PC-9 (cell line): ENCODE data around the gene TUBGCP6. TPM values are rescaled to one million over a fixed set of nuclear protein-coding genes. Genes with fewer than 3 reads are reported as not detected.

Experiments
- BruUV-seq: library from RNA; stranded (reverse); fragments of 400-500 nt; replicated peaks from 2 replicates; lab custom pipeline; 2021; lab: Mats Ljungman, UMichigan
- CTCF ChIA-PET: fragments of 300-600 bp; sonication (Branson Sonifier 250); formaldehyde crosslinking; loops from one replicate; lab custom pipeline; 2022; ENCODE audit warnings: antibody characterized with exemption; lab: Charles Lee
- POLR2A ChIA-PET: fragments of 300-600 bp; sonication (Branson Sonifier 250); formaldehyde crosslinking; loops from one replicate; lab custom pipeline; 2022; ENCODE audit warnings: antibody characterized with exemption; ENCODE audit not compliant: unreplicated experiment; lab: Charles Lee
- DNase-seq, 2 experiments: peaks; one replicate each; pipeline versions ENCODE4 v3.0.0 to v3.0.0-alpha.2; 2015 to 2022; ENCODE audit warnings: mixed read lengths in 1 of 2
- H2AFZ ChIP-seq: fragments of 200-600 bp; sonication (generic); 2 replicates; pipeline ENCODE4 v1.8.1; 2017; ENCODE audit warnings: antibody characterized with exemption
- H3F3A ChIP-seq: fragments of 200-600 bp; sonication (generic); 2 replicates; pipeline ENCODE4 v1.8.1; 2017; ENCODE audit warnings: antibody characterized with exemption, mild to moderate bottlenecking, low read depth; ENCODE audit not compliant: insufficient read depth
- H3K27ac ChIP-seq: fragments of 200-600 bp; sonication (generic); 2 replicates; pipeline ENCODE4 v1.6.1; 2016; ENCODE audit warnings: mixed run types
- H3K27me3 ChIP-seq: fragments of 200-600 bp; sonication (generic); 2 replicates; pipeline ENCODE4 v1.6.1; 2016; ENCODE audit warnings: low read depth, mixed run types; ENCODE audit not compliant: insufficient read depth
- H3K36me3 ChIP-seq: fragments of 200-600 bp; sonication (generic); 2 replicates; pipeline ENCODE4 v1.6.1; 2016; ENCODE audit warnings: low read depth, mixed run types
- H3K4me1 ChIP-seq: fragments of 200-600 bp; sonication (generic); replicated peaks from 2 replicates; pipeline ENCODE4 v1.6.1; 2016; ENCODE audit warnings: mixed run types; ENCODE audit not compliant: insufficient read depth
- H3K4me2 ChIP-seq: fragments of 200-600 bp; sonication (generic); 2 replicates; pipeline ENCODE4 v1.6.1; 2017; ENCODE audit warnings: mixed run types
- H3K4me3 ChIP-seq: fragments of 200-600 bp; sonication (generic); 2 replicates; pipeline ENCODE4 v1.6.1; 2016; ENCODE audit warnings: mixed run types
- H3K79me2 ChIP-seq: fragments of 200-600 bp; sonication (generic); 2 replicates; pipeline ENCODE4 v1.6.1; 2017; ENCODE audit warnings: low read depth, mixed run types
- H3K9me2 ChIP-seq: fragments of 200-600 bp; sonication (generic); 2 replicates; pipeline ENCODE4 v1.8.1; 2017; ENCODE audit warnings: mild to moderate bottlenecking; ENCODE audit not compliant: insufficient read depth
- H3K9me3 ChIP-seq: fragments of 200-600 bp; sonication (generic); 2 replicates; pipeline ENCODE4 v1.8.1; 2016; ENCODE audit warnings: low read depth; ENCODE audit not compliant: insufficient read depth
- H4K20me1 ChIP-seq: fragments of 200-600 bp; sonication (generic); 2 replicates; pipeline ENCODE4 v1.8.1; 2017; ENCODE audit not compliant: insufficient read depth
- EZH2 ChIP-seq: fragments of 200-600 bp; sonication (generic); IDR thresholded peaks from 2 replicates; pipeline ENCODE4 v1.8.0; 2017; ENCODE audit warnings: antibody characterized with exemption, low read depth
- intact Hi-C: fragments of 100-400 bp; cut with micrococcal nuclease; formaldehyde crosslinking; loops from one replicate; pipeline ENCODE4 v1.10.0; 2022; ENCODE audit not compliant: unreplicated experiment
- total RNA-seq: library from RNA; stranded (reverse); gene quantifications from 2 replicates; pipeline ENCODE4 v1.2.3, GENCODE V29; 2021
- TF ChIP-seq, protein P1 (sequence below): fragments of 200-600 bp; sonication (generic); conservative IDR thresholded peaks from 2 replicates; pipeline ENCODE4 v1.6.1; 2017; ENCODE audit warnings: mixed run types, antibody characterized with exemption, mild to moderate bottlenecking, moderate library complexity

The TUBGCP6 gene
- total RNA-seq, 1 experiment from 2014 or later, result 31.3 TPM

DNA sequence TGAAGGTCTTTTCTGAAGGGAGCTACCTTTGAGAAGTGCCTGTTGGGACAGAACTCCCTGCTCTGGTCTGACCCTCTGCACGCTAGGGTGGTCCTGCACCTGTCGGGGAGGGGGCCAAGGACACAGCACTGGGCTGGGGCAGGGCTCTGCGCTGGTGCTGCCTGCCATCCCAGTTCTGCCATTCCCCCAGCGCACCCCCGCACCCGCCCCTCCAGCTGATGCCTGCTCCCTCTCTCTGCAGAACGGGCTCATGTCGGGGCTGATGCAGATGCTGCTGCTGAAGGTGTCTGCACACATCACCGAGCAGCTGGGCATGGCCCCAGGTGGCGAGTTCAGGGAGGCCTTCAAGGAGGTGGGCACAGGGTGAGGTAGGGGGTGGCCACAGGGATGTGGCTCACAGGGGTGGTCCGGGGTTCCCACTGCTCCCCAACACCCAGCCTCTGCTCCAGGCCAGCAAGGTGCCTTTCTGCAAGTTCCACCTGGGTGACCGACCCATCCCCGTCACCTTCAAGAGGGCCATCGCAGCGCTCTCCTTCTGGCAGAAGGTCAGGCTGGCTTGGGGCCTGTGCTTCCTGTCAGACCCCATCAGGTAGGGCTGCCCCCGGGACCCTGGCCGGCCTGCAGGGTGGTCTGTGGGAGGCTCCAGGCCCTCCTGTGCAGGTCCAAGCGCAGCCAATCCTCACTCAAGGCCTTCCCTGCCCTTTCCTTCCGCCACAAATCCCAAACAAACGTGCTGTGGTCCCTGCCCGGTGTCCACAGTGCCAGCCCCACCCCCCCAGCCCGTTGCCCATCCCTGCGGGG, 47.6 kb downstream of the TUBGCP6 start:
- Histone ChIP-seq H3K4me2 (no peak overlapping the region), H3K4me3 (no peak overlapping the region), H4K20me1 (peaks cover 44% of the 10 kb centered on the region), H3K9me2 (no peaks in the 10 kb centered on the region), H3K9me3 (no peaks in the 10 kb centered on the region), H3K36me3 (peaks cover 25% of the 10 kb centered on the region; the same call in 1 of the 2 replicates), H2AFZ (no peak overlapping the region), H3K4me1 (peaks cover 5% of the 10 kb centered on the region), H3K79me2 (peaks cover 17% of the 10 kb centered on the region), H3K27me3 (no peaks in the 10 kb centered on the region), H3F3A (peaks cover 32% of the 10 kb centered on the region; the same call in 1 of the 2 replicates), H3K27ac (no peak overlapping the region)
- CTCF ChIA-PET, result no interaction called here
- intact Hi-C loops, result no loop called here
- POLR2A ChIA-PET, result no interaction called here
- TF ChIP-seq EZH2, result no peak
- TF ChIP-seq, protein P1, sequence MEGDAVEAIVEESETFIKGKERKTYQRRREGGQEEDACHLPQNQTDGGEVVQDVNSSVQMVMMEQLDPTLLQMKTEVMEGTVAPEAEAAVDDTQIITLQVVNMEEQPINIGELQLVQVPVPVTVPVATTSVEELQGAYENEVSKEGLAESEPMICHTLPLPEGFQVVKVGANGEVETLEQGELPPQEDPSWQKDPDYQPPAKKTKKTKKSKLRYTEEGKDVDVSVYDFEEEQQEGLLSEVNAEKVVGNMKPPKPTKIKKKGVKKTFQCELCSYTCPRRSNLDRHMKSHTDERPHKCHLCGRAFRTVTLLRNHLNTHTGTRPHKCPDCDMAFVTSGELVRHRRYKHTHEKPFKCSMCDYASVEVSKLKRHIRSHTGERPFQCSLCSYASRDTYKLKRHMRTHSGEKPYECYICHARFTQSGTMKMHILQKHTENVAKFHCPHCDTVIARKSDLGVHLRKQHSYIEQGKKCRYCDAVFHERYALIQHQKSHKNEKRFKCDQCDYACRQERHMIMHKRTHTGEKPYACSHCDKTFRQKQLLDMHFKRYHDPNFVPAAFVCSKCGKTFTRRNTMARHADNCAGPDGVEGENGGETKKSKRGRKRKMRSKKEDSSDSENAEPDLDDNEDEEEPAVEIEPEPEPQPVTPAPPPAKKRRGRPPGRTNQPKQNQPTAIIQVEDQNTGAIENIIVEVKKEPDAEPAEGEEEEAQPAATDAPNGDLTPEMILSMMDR, result no peak
- no peak for DNase-seq
- no TSS peak for BruUV-seq

DNA sequence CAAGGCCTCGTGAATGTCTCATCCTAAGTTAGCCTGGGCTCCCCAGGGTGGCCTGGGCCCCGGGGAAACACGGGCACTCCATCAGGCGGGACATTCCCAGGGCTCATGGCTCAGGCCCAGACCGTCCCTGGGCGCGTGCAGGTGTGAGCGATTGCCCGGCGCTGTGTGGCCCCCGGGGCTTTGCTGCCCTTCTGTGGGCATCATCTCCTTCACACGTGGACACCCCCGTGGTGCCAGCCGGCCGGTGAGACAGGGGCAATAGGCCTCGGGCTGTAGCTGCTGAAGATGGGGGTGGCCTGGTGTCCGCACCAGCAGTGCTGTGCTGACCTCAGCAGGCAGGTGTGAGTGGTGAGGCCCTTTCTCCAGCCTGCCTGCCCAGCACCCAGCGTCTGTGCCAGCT, 48.6 kb downstream of the TUBGCP6 start:
- Histone ChIP-seq H3K9me3 (no peaks in the 10 kb centered on the region), H3K79me2 (peaks cover 18% of the 10 kb centered on the region), H3F3A (peaks cover 32% of the 10 kb centered on the region; the same call in 1 of the 2 replicates), H3K27me3 (no peaks in the 10 kb centered on the region), H3K27ac (no peak overlapping the region), H4K20me1 (peaks cover 52% of the 10 kb centered on the region), H3K4me2 (no peak overlapping the region), H3K4me1 (peaks cover 3% of the 10 kb centered on the region), H2AFZ (no peak overlapping the region), H3K36me3 (peaks cover 25% of the 10 kb centered on the region; the same call in 1 of the 2 replicates), H3K4me3 (no peak overlapping the region), H3K9me2 (no peaks in the 10 kb centered on the region)
- CTCF ChIA-PET, result no interaction called here
- TF ChIP-seq, protein P1, result no peak
- TF ChIP-seq EZH2, result no peak
- no peak for DNase-seq
- intact Hi-C loops, result no loop called here
- BruUV-seq, result no TSS peak
- POLR2A ChIA-PET, result no interaction called here

DNA sequence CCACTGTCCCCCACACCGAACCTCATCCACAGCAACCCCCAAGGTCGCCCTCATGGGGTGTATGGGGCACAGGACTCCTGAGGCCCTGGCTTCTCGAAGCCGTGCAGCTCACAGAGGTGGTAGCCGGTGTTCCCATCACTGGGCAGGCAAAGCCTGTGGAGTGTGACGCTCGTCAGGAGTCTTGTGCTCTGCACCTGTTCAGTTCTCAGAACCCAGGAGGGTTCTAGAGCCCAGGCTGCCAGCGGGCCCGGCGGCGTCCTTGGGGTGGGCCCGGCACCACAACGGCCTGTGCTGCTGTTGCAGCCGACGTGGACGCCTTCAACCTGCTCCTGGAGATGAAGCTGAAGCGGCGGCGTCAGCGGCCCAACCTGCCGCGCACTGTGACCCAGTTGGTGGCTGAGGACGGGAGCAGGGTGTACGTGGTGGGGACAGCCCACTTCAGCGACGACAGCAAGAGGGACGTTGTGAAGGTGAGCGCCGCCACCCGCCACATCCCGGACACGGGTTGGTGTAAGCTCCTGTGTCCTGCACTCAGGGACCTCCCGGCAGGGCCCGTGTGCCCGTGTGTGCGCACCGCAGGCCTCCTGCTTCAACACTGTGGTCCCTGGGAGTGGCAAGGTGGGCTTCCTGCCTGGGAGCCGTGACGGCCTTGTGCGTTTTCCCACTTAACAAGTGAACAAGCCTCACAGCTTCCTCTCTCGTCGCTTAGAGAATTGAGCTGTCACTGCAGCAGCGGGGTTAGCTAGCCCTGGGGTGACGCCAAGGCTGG, 50.6 kb downstream of the TUBGCP6 start:
- Histone ChIP-seq H3F3A (peaks cover 26% of the 10 kb centered on the region; the same call in 1 of the 2 replicates), H3K79me2 (peaks cover 37% of the 10 kb centered on the region), H3K4me3 (no peak overlapping the region), H3K9me2 (no peaks in the 10 kb centered on the region), H3K36me3 (peaks cover 25% of the 10 kb centered on the region; the same call in 1 of the 2 replicates), H3K4me2 (no peak overlapping the region), H3K27me3 (no peaks in the 10 kb centered on the region), H4K20me1 (peaks cover 72% of the 10 kb centered on the region), H3K4me1 (peaks cover 22% of the 10 kb centered on the region), H2AFZ (no peak overlapping the region), H3K27ac (no peak overlapping the region), H3K9me3 (no peaks in the 10 kb centered on the region)
- ChIA-PET POLR2A (interaction anchor here (0.6 kb wide), 1 partner anchor 37 kb away, joined by 12 read pairs; no protein-coding TSS in a partner anchor), CTCF (no interaction called here)
- no TSS peak for BruUV-seq
- TF ChIP-seq EZH2, result no peak
- TF ChIP-seq, protein P1, result no peak
- DNase-seq, result no peak
- intact Hi-C loops, result no loop called here
